ENCODE results near the gene SLC14A1. TPM values are rescaled to one million over a fixed set of nuclear protein-coding genes. Genes with fewer than 3 reads are reported as not detected.

SLC14A1 gene
- not detected in 2 replicates for total RNA-seq (2014; rRNA removed; shearing (Covaris generic))

- Histone ChIP-seq H3K27me3 (ENCODE audit: control insufficient read depth, insufficient read depth, low read length) (no peaks in the 10 kb centered on the region; the same call in 1 of the 2 replicates), H3K36me3 (replicated peaks; ENCODE audit: control insufficient read depth, insufficient read depth, low read length) (no peaks in the 10 kb centered on the region), H3K4me3 (ENCODE audit: insufficient read depth, low read depth, low read length) (no peak within 1 kb of the TSS)
- no peak for DNase-seq
Observed at GRCh38 chr18:45723567-45724355, at the start of gene SLC14A1. TSS of gene SLC14A1 (plus strand) at chr18:45724181. CDS start at chr18:45730321, 6,140 bp downstream.

GRCh38 chr18:45677276-45677807, 46.6 kb upstream of the SLC14A1 start:
- no peaks in the 10 kb centered on the region for H3K36me3 ChIP-seq (replicated peaks; ENCODE audit: control insufficient read depth, insufficient read depth, low read length)
- DNase-seq = no peak
- H3K27me3 ChIP-seq (ENCODE audit: control insufficient read depth, insufficient read depth, low read length) = no peaks in the 10 kb centered on the region
- no peak overlapping the region for H3K4me3 ChIP-seq (ENCODE audit: insufficient read depth, low read depth, low read length)

DNA sequence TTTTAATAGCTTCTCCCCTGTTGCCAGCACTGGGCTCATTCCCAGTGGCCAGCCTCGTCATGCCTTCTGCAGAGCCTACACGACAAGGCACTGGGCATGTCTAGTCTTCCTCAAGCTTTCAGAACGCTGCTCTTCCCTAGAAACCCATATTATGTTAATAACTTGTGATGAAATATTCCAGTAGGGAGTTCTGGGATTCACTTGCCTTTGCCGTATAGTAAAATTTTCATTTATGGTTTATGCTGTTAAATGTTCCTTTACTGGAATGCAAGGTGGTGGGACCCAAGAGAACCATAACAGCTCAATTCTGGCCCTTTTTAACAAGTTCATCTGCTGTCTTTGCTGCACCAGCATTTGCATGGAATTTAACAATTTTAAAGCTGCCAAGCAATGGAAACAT, 45.5 kb upstream of the SLC14A1 start:
- Histone ChIP-seq H3K27me3 (ENCODE audit: control insufficient read depth, insufficient read depth, low read length) (no peaks in the 10 kb centered on the region), H3K36me3 (replicated peaks; ENCODE audit: control insufficient read depth, insufficient read depth, low read length) (no peaks in the 10 kb centered on the region), H3K4me3 (ENCODE audit: insufficient read depth, low read depth, low read length) (no peak overlapping the region)
- DNase-seq = no peak

GRCh38 chr18:45678850-45679249, 45.1 kb upstream of the SLC14A1 start:
- Histone ChIP-seq H3K27me3 (ENCODE audit: control insufficient read depth, insufficient read depth, low read length) (no peaks in the 10 kb centered on the region), H3K4me3 (ENCODE audit: insufficient read depth, low read depth, low read length) (no peak overlapping the region), H3K36me3 (replicated peaks; ENCODE audit: control insufficient read depth, insufficient read depth, low read length) (no peaks in the 10 kb centered on the region)
- no peak for DNase-seq

DNA sequence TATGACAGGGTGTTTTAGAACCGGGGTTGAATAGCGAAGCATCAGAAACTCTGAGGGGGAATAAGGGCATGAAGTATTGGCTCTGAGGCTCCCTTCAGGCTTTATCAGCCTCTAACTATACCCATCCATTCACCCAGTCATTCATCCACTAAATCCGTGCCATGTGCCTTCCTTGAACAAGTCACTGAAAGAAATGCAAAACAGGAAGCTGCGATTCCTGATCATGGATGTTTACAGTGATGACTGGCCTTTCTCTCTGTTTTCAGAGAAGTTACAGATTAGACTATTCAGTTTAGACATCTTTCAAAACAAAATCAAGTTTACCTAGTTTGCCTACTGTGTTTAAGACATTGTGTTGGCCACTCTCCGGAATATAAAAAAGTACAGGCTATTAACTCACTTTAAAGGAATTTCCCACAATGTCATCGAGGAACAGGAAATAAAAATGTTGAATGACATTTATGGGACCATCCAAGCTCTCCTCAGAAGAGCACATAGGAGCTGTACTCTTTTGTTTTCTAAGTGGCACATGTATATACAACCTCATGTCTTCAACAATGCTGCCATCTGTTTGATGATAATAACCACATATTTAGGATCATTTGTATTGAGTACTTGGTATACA, 43.8 kb upstream of the SLC14A1 start:
- no peak for DNase-seq
- no peak overlapping the region for H3K4me3 ChIP-seq (ENCODE audit: insufficient read depth, low read depth, low read length)
- no peaks in the 10 kb centered on the region for H3K36me3 ChIP-seq (replicated peaks; ENCODE audit: control insufficient read depth, insufficient read depth, low read length)
- no peaks in the 10 kb centered on the region for H3K27me3 ChIP-seq (ENCODE audit: control insufficient read depth, insufficient read depth, low read length)

DNA sequence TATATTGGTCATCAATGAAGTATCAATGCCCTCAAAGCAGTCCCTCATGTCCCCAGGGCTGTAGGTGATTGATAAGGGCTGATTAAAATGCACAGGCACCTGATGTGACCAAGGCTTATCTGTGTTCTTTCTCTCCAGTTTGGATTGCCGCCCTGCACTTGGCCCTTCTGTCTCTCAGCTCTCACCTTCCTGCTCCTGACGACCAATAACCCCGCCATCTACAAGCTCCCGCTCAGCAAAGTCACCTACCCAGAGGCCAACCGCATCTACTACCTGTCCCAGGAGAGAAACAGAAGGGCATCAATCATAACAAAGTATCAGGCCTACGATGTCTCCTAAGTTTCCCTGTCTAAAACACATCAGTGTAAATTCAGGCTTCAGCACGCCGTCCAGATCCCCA, 41.8 kb upstream of the SLC14A1 start:
- H3K27me3 ChIP-seq (ENCODE audit: control insufficient read depth, insufficient read depth, low read length) = no peaks in the 10 kb centered on the region
- no peak overlapping the region for H3K4me3 ChIP-seq (ENCODE audit: insufficient read depth, low read depth, low read length)
- no peak for DNase-seq
- no peaks in the 10 kb centered on the region for H3K36me3 ChIP-seq (replicated peaks; ENCODE audit: control insufficient read depth, insufficient read depth, low read length)

DNA sequence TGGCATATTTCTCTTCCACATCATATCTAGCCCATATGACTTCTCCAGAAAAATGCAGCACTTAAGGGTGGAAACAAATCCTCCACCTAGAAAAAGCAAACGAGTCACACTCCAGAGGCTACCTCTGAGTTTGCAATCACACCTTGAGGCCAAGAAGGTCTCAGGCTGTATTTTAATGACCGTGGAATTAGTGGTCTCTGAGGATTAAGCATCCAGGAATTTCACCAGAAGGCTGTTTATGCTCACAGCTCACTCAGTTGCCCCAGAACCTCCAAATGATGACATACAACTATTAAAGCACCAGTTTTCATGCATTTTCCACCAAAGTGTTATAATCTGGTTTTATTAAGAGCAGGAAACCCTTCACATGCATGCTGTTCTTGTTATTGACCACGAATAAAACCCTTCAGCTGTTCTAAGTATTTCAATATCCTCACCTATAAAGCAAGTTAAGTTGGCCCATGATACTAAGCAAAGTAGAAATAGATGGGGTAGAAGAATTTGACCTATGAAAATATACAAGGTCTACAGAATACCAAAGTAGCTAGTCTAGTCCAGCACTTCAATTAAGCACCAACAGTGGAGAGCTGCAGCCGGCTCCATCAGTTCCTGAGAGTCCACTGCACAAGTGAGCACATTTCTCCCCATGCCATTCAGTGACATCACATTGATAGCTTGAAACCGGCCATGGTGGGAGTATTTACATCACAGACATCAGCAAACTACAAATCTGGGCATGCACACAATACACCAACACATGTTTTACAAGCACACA, 39.5 kb upstream of the SLC14A1 start:
- no peak for DNase-seq
- Histone ChIP-seq H3K27me3 (ENCODE audit: control insufficient read depth, insufficient read depth, low read length) (no peaks in the 10 kb centered on the region), H3K36me3 (replicated peaks; ENCODE audit: control insufficient read depth, insufficient read depth, low read length) (no peaks in the 10 kb centered on the region), H3K4me3 (ENCODE audit: insufficient read depth, low read depth, low read length) (no peak overlapping the region)

DNA sequence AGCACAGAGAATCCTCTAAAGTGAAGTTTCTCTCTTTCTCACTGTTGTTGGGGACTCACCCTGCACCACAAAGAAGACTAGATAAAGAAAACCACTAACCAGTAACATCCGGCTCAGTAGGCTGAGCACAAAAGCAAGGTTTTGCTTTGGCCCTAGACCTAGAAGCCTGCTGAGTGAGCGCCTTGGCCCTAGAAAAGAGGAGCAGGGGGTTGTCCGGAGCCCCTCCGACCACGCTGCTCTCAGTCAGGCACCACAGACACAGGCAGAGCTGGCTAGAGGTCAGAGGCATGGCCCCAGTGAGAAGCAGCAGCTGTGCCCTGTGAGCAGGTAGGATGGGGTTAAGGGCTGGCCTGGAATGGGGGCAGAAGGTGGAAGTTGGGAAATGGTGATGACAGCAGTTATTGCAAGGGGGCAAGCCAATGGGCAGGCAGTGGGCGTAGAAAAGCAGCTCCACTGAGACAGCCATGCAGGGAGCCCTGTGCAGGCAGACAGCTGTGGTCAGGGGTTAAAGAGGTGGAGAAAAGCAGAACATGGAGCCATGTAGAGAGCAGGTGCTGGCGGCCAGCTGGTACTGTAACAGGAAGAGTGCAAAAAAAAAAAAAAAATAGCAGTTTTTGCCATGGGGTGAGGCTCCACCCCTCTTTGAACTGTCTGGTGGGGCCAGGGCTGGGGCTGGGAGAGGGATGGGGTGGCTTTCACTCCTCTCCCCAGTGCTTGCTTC, 36.9 kb upstream of the SLC14A1 start:
- no peak for DNase-seq
- Histone ChIP-seq H3K27me3 (ENCODE audit: control insufficient read depth, insufficient read depth, low read length) (no peaks in the 10 kb centered on the region), H3K36me3 (replicated peaks; ENCODE audit: control insufficient read depth, insufficient read depth, low read length) (no peaks in the 10 kb centered on the region), H3K4me3 (ENCODE audit: insufficient read depth, low read depth, low read length) (no peak overlapping the region)

DNA sequence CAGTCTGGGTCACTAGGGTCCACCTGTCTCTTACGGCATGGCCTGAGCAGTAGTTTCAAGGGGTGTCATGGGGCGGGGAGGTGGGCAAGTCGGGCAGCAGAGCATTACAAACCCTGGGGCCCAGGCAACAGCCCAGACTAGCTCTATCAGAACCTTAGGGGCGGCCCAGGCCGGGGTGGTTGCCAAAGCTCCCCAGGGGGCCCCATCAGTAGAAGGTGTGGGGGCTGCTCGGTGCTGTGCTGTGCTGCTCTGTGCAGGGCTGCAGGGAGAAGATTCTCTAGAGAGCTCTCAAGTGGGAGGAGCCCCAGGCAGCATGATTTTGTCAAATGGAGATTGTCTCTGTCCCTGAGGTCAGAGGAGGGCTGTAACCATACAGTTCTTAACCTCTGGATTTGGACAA, 36.4 kb upstream of the SLC14A1 start:
- Histone ChIP-seq H3K4me3 (ENCODE audit: insufficient read depth, low read depth, low read length) (no peak overlapping the region), H3K27me3 (ENCODE audit: control insufficient read depth, insufficient read depth, low read length) (no peaks in the 10 kb centered on the region), H3K36me3 (replicated peaks; ENCODE audit: control insufficient read depth, insufficient read depth, low read length) (no peaks in the 10 kb centered on the region)
- DNase-seq = no peak

- H3K27me3 ChIP-seq (ENCODE audit: control insufficient read depth, insufficient read depth, low read length) = no peaks in the 10 kb centered on the region
- H3K36me3 ChIP-seq (replicated peaks; ENCODE audit: control insufficient read depth, insufficient read depth, low read length) = no peaks in the 10 kb centered on the region
- no peak for DNase-seq
- H3K4me3 ChIP-seq (ENCODE audit: insufficient read depth, low read depth, low read length) = no peak overlapping the region
Observed at GRCh38 chr18:45688113-45688512, 35.9 kb upstream of the SLC14A1 start.

DNA sequence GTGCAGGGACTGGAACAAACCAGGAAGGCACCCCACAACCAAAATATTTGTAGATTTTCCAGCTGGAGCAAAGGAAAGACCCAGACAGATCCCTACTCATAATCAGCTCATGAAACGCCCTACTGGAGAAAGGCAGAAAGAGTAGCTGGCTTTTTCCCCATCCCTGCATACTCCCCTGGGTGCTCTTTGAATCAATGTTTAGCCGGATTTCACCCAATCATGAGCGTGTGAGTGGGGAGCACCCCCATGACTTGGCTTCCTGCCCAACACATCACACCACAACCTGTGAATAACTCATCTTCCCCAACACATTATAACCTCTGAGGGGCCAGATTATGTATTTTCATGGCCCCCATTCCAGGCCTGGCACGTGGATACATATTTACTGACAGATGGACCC, 35.1 kb upstream of the SLC14A1 start:
- Histone ChIP-seq H3K4me3 (ENCODE audit: insufficient read depth, low read depth, low read length) (no peak overlapping the region), H3K27me3 (ENCODE audit: control insufficient read depth, insufficient read depth, low read length) (no peaks in the 10 kb centered on the region), H3K36me3 (replicated peaks; ENCODE audit: control insufficient read depth, insufficient read depth, low read length) (no peaks in the 10 kb centered on the region)
- no peak for DNase-seq

GRCh38 chr18:45689396-45689795, 34.6 kb upstream of the SLC14A1 start:
- Histone ChIP-seq H3K27me3 (ENCODE audit: control insufficient read depth, insufficient read depth, low read length) (no peaks in the 10 kb centered on the region), H3K36me3 (replicated peaks; ENCODE audit: control insufficient read depth, insufficient read depth, low read length) (no peaks in the 10 kb centered on the region), H3K4me3 (ENCODE audit: insufficient read depth, low read depth, low read length) (no peak overlapping the region)
- no peak for DNase-seq

GRCh38 chr18:45690975-45691815, 32.8 kb upstream of the SLC14A1 start:
- H3K27me3 ChIP-seq (ENCODE audit: control insufficient read depth, insufficient read depth, low read length) = no peaks in the 10 kb centered on the region
- H3K4me3 ChIP-seq (ENCODE audit: insufficient read depth, low read depth, low read length) = no peak overlapping the region
- H3K36me3 ChIP-seq (replicated peaks; ENCODE audit: control insufficient read depth, insufficient read depth, low read length) = no peaks in the 10 kb centered on the region
- DNase-seq = peak; percentile 82
